ENCODE results near the gene LRMDA.

The LRMDA gene

GRCh38 chr10:75801661-75802060, 370.2 kb downstream of the LRMDA start:
- no peak for DNase-seq

DNA sequence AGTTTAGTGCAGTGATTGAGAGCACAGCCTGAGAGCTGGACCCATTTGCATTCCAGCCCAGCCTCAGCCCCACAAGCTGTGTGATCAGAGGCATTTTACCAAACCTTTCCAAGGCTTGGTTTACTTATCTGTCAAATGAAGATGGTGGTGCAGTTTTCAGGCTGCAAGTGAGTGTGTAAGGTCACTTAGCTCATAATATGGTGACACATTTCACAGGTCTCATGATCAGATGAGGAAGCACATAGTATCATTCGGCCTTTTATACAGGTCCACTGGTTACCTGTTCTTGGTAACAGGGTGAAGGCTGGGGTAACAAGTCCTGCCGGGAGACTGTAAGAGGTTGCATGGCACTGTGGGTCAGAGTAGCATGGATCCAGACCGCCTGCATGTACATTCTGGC, 371.7 kb downstream of the LRMDA start:
- no peak for DNase-seq

DNA sequence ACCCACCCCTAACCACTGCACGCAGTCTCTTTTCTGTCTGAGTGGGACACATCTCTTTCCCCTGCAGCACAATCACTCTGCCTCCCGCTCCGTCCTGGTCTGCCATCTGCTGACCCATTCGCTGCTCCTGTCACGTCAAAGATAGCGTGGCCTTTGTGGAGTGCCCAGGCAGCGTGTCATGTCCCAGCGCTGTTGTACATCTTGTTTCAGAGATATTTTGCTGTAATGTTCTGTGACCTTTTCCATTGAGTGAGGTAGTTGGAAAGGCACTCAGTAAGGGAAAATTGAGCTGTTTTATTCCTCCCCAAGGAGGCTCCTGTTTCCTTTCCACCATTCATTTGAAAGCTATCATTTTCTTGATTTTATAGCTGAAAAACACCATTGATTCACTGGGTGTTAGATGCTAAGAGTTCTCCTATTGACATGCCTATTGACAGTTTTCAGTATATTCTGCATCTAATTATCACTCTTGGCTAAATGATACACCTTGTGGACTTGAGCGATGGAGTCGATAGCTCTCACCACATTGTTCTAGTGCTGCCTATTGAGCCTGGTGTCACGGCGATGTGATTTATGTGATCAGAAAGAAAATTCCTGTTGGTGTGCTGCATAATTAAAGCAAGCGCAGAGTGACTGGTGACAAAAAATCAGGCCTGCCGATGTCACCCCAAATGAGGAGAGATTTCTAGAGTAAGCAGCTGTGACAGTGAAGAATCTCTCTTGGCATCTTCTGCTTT, 372.6 kb downstream of the LRMDA start:
- DNase-seq, result no peak

- no peak for DNase-seq
These were observed 374.8 kb downstream of the LRMDA start for GRCh38 chr10:75806186-75806585.

GRCh38 chr10:75807456-75807855, 376.0 kb downstream of the LRMDA start:
- DNase-seq, result no peak

DNA sequence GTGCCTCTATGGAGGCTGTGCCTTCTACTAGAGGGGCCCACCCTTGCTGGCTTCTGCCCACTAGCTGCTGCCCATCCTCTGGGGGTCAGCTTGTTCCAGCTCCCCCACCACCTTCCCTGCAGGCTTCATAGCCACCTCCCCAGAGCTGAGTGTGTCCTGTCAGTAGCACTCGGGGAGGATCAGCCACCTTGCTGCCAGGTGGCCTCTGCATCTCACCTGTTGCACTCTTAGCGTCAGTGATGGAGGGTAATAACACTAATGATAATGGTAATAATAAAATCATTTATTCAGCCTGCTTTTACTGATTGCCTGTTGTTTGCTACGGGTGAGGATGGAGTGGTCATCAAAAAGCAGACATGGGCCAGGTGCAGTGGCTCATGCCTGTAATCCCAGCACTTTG, 377.6 kb downstream of the LRMDA start:
- DNase-seq, result no peak

GRCh38 chr10:75814014-75814413, 382.6 kb downstream of the LRMDA start:
- DNase-seq, result no peak

DNA sequence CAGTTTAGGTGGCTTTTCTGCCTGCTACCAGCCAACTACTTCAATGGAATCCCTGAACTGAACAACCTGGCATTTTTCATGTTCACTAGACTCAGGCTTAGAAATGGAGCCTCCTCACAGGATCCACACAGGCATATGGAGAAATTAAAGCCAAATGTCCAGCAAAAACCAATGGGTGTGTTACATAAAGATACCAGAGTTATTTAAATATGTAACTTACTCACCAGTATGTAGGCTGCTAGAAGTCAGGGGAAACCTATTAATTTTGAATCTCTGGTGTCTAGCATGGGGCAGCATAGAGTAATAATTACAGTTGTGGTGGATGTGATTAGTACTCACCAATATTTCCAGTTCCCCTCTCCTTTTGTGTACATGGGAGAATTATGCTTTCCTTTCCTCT, 383.6 kb downstream of the LRMDA start:
- DNase-seq, result no peak

DNA sequence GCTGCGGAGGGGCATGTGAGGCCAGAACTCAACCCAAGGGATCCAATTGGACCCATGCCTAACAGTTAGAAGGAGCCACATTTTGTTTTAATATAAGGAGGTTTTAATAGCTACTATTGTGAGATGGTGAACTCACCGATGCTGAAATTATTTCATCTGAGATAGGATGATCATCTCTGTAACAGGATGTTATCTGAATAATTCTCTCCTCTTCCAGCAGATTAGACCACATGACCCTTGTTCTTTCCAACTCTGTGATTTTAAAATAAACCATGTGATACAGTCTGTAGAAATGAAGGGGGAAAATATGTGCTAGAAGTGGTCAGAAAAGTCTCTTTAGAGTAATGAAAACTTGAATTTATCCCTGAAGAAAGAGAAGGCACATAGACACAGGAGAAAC, 385.8 kb downstream of the LRMDA start:
- no peak for DNase-seq

GRCh38 chr10:75818552-75818951, 387.1 kb downstream of the LRMDA start:
- no peak for DNase-seq

DNA sequence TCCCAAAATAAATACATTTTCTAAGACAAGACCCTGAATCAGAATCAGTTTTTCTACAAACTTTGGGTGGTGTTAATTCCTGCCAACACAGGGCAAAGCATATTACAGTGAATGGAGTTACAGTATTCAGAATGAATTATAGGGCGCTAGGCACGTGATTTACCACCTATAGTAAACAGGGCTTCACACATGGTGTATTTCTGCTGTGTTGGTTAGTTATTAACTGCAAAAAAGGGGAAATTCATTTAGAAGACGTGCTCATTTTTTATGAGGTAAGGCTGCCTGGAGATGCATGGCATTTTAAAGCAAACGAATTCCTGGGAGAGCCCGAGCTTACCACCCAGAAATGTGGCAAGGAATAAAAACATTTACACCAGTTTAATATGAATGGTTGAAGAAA, 393.8 kb downstream of the LRMDA start:
- DNase-seq, result no peak

- DNase-seq, result no peak
These were observed 394.2 kb downstream of the LRMDA start for GRCh38 chr10:75825661-75826060.

GRCh38 chr10:75826846-75827245, 395.4 kb downstream of the LRMDA start:
- DNase-seq, result no peak

DNA sequence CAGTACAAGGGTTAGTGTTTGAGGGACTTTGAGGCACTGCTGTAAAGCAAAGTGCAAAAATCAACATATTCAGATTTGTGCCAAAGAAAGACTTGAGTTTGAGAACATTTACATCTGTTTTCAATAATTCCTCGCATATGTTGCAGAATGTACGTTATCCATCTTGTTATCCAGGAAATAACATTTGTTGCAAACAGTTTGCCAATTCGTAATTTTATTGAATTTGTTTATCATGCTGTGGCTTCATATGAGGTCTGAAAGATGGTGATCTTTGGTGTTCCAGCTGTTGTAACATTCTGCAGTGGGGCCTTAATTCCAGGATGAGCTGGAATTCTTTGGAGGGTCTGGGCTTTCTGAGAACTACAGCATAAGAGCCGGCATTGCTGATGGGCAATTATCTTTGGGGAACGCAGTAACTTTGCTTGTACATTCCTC, 396.2 kb downstream of the LRMDA start:
- no peak for DNase-seq

GRCh38 chr10:75828413-75828812, 397.0 kb downstream of the LRMDA start:
- no peak for DNase-seq

DNA sequence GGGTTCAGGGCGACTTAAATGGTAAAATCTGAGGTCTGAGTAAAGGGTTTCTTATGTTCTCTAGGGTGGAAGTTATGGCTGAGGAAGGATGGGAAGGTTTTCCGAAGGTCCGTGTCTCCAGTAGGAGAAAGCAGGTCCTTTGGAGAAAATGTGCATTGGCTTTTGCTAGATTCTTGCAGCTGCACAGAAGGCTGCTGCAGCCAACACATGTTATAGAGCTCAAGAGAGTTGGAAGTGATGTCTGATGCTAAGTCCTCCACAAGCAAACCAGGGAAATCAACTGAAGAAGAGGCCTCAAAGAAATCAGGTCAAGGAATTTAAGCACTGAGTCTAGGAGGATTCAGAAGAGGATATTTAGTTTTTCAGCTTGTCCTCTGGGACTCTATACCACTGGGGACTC, 404.6 kb downstream of the LRMDA start:
- no peak for DNase-seq

DNA sequence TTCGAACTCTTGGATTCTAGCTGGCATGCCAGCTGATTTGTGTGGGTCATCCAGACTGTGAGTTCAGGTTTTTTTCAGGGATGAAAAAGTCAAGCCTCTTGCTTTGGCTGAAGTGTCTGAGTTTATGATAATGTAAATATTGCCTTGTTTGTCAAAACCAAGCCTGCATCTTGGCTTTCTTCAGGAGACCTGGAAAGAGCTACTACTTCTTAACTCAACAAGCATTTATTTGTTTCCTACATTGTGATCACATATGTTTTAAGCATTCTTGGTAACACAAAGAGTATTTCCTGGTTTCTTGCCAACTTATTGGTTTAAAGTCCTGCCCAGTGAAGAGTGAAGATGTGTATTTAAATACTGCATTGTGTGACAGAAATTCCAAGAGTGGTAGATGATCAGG, 407.1 kb downstream of the LRMDA start:
- no peak for DNase-seq

DNA sequence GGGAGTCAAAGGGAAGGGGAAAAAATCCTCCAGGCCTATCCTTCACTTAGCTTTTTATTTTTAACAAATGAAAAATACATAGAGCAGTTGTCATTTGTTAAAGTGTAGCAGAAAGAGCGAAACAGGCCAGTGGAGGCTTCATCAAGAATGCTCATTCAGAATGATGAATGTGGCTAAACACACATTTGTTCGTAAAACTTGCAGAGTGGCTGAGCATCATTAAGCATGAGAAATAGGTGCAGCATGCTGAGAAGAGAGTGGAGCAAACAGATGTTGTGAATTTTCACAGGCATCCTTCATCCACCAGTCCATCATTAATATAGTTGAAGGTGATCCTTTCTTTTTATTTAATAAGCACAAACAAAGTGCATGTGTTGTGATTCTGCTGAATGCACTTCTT, 407.6 kb downstream of the LRMDA start:
- no peak for DNase-seq

- no peak for DNase-seq
These were observed 409.8 kb downstream of the LRMDA start for GRCh38 chr10:75841266-75841665.

- DNase-seq, result no peak
These were observed 413.9 kb downstream of the LRMDA start for GRCh38 chr10:75845176-75845947.

- no peak for DNase-seq
These were observed 416.1 kb downstream of the LRMDA start for GRCh38 chr10:75847477-75847876.

- no peak for DNase-seq
These were observed 420.3 kb downstream of the LRMDA start for GRCh38 chr10:75851580-75852345.

- no peak for DNase-seq
These were observed 421.5 kb downstream of the LRMDA start for GRCh38 chr10:75852851-75853484.
